AG04450 (cell line): ENCODE data around the gene DNASE2B. TPM values are rescaled to one million over a fixed set of nuclear protein-coding genes. Genes with fewer than 3 reads are reported as not detected.

Source experiments
- CTCF ChIA-PET: fragments of 300-600, 350-600 bp; formaldehyde crosslinking; extraction: SDS; loops from one replicate; lab custom pipeline; 2022; ENCODE audit warnings: antibody characterized with exemption, inconsistent platforms; lab: Charles Lee
- POLR2A ChIA-PET: fragments of 350-600 bp; formaldehyde crosslinking; extraction: SDS; loops from one replicate; lab custom pipeline; 2021; ENCODE audit warnings: antibody characterized with exemption, inconsistent platforms; lab: Yijun Ruan, JAX
- DNase-seq: peaks from one replicate; pipeline ENCODE4 v3.0.0-alpha.2; 2011; ENCODE audit warnings: low read depth, low spot score
- H3K27ac ChIP-seq: one replicate; pipeline ENCODE4 v1.5.1; 2012; ENCODE audit warnings: low read depth, low read length, control low read depth
- H3K27me3 ChIP-seq: one replicate; pipeline ENCODE4 v1.6.0; 2012; ENCODE audit warnings: low read length; ENCODE audit not compliant: control insufficient read depth, insufficient read depth
- H3K4me3 ChIP-seq: 2 replicates; pipeline ENCODE4 v1.5.1; 2011; ENCODE audit warnings: mild to moderate bottlenecking, low read depth, low read length, control low read depth
- H3K9me3 ChIP-seq: 2 replicates; pipeline ENCODE4 v1.5.1; 2012; ENCODE audit warnings: low read length; ENCODE audit not compliant: control insufficient read depth, insufficient read depth
- CTCF ChIP-seq: IDR thresholded peaks from 2 replicates; pipeline ENCODE4 v1.5.1; 2011; ENCODE audit warnings: low read depth, low read length, control low read depth, inconsistent platforms
- polyA plus RNA-seq: library from polyadenylated mRNA; depleted of rRNA; stranded (reverse); fragments of >200 nt; gene quantifications from 2 replicates; pipeline ENCODE4 v1.2.3, GENCODE V29; 2011

Gene DNASE2B
- polyA plus RNA-seq, 1 experiment, result not detected

- Histone ChIP-seq H3K27ac (no peak overlapping the region), H3K4me3 (no peak overlapping the region), H3K9me3 (peaks cover 5% of the 10 kb centered on the region; the same call in 1 of the 2 replicates), H3K27me3 (no peaks in the 10 kb centered on the region)
- CTCF ChIA-PET, result no interaction called here
- DNase-seq, result no peak
- POLR2A ChIA-PET, result no interaction called here
- no peak for TF ChIP-seq CTCF
These were observed 30.0 kb downstream of the DNASE2B start for GRCh38 chr1:84428235-84428634.

- POLR2A ChIA-PET, result no interaction called here
- DNase-seq, result no peak
- Histone ChIP-seq H3K27ac (no peak overlapping the region), H3K4me3 (no peak overlapping the region), H3K27me3 (no peaks in the 10 kb centered on the region), H3K9me3 (peaks cover 5% of the 10 kb centered on the region; the same call in 1 of the 2 replicates)
- no peak for TF ChIP-seq CTCF
- CTCF ChIA-PET, result interaction anchor here (1.0 kb wide), 1 partner anchor 343 kb away, joined by 3 read pairs; no protein-coding TSS in a partner anchor
These were observed 30.9 kb downstream of the DNASE2B start for GRCh38 chr1:84429231-84429630.

DNA sequence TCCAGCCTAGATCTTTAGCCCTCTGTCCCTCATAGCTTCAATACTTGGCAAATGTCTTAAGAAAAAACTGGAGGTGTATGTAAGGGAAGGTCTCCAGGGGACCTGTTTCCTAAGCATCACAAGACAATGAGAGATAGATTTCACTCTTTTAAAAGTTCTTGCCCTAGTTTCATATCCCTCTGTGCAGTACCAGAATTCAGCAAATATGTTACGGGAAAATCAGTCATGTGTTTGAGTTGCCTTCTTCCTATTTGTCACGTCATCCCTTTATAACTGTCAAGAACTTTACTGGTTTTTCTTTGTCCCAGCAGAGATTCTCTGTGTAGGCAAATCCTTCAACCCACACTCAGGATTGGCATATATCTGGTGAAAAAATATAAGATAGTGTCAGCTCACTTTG, 32.3 kb downstream of the DNASE2B start:
- H3K9me3 ChIP-seq, result peaks cover 5% of the 10 kb centered on the region; the same call in 1 of the 2 replicates
- no peak overlapping the region for H3K4me3 ChIP-seq
- POLR2A ChIA-PET, result interaction anchor here (0.7 kb wide), 1 partner anchor 288 kb away, joined by 3 read pairs; no protein-coding TSS in a partner anchor
- CTCF ChIA-PET, result interaction anchor here (1.0 kb wide), 1 partner anchor 342 kb away, joined by 3 read pairs; no protein-coding TSS in a partner anchor
- H3K27ac ChIP-seq, result no peak overlapping the region
- no peak for TF ChIP-seq CTCF
- H3K27me3 ChIP-seq, result no peaks in the 10 kb centered on the region
- no peak for DNase-seq

DNA sequence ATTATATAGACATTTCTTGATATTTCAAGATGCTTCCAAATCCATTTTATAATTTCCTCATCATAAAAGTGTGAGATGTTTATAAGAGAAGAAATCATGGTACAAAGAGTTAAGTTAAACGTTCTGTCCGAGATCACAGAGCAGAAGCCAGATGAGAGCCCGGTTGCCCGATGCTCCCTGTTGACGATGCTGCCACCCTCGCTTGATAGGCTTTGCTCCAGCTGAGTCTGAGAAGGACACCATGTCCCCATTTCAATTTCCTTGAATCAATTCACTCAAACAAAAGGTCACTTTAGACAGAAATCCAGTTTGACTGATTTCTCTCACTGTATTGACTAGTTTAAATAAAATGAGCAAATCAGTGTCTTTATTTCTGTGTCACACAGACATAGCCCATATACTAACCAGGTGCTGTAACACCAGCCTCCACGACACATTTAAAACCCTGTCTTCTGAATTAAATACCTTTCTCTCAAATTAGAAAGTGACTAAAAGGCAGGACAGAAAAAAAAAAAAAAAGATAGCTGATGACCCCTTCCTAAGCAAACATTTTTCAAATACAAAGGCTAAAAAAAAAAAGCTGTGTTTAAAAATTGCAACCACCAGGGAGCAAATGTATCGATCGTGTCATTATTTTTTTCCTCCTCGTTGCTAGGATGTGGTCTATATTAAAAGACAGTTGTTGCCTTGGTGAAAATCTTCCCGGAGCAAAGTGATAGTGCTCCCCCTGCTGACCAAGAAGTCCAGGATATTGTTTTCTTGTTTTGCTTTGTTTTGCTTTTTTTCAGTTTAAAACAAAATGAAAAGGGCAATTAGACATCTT, 35.2 kb downstream of the DNASE2B start:
- ChIA-PET CTCF (interaction anchor here (0.6 to 5.7 kb wide), 61 partner anchors 8 to 529 kb away, joined by 3 to 226 read pairs (median 4); partner anchors contain the start of genes PRKACB and SAMD13), POLR2A (interaction anchor here (0.6 kb wide), 1 partner anchor 505 kb away, joined by 4 read pairs; no protein-coding TSS in a partner anchor)
- TF ChIP-seq CTCF, result peak; percentile 79
- no peaks in the 10 kb centered on the region for H3K27me3 ChIP-seq
- H3K9me3 ChIP-seq, result peaks cover 5% of the 10 kb centered on the region; the same call in 1 of the 2 replicates
- H3K4me3 ChIP-seq, result no peak overlapping the region; the same call in 1 of the 2 replicates
- DNase-seq, result peak; percentile 58
- no peak overlapping the region for H3K27ac ChIP-seq
